ENCODE data around the gene SPNS1.

Gene SPNS1

DNA sequence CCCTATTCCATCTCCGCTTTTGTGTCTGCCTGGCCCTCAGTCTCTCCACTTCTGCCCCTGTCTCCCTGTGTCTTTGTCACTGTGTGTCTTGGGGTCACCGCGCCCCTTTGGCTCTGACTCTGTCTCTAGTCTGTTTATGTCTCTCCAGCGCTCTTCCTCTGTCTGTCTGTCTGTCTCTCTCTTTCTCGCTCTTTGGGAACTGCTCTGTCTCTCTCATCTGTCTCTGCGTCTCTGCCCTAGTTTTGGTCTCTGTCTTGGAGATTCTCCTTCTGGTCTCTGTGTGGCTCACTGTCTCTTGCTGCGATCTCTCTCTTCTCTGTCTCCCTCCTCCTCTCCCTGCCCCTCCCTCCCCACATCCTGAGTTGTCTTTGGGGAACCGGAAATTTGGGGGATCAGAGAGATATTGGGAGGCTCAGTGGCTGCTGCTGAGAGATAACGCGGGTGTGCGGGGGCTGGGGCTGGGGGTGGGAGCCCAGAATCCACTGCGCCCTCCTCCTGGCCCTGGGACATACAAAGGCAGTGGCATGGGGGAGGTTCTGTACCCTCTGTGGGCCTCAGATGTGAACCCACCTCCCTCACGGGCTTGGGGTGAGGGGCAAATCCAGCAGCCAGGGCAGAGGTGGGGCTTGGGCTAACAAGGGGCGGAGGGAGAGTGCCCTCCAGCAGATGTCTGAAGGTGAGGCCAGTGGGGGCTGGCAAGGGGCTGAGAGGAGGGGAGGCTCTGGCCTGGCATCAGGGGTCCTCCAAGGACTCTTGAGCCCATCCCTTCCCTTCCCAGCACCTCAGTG lies 34.7 kb downstream of the SPNS1 start:
- no peaks in the 10 kb centered on the region for H3K4me1 ChIP-seq (ENCODE audit: insufficient read depth, poor library complexity, severe bottlenecking)
- no peak for DNase-seq (ENCODE audit: low spot score)
- no peaks in the 10 kb centered on the region for H3K9me3 ChIP-seq (ENCODE audit: severe bottlenecking)
- TF ChIP-seq, protein P1, sequence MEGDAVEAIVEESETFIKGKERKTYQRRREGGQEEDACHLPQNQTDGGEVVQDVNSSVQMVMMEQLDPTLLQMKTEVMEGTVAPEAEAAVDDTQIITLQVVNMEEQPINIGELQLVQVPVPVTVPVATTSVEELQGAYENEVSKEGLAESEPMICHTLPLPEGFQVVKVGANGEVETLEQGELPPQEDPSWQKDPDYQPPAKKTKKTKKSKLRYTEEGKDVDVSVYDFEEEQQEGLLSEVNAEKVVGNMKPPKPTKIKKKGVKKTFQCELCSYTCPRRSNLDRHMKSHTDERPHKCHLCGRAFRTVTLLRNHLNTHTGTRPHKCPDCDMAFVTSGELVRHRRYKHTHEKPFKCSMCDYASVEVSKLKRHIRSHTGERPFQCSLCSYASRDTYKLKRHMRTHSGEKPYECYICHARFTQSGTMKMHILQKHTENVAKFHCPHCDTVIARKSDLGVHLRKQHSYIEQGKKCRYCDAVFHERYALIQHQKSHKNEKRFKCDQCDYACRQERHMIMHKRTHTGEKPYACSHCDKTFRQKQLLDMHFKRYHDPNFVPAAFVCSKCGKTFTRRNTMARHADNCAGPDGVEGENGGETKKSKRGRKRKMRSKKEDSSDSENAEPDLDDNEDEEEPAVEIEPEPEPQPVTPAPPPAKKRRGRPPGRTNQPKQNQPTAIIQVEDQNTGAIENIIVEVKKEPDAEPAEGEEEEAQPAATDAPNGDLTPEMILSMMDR (IDR thresholded peaks at IDR 0.05; ENCODE audit: poor library complexity, severe bottlenecking) = no peak
- H3K4me3 ChIP-seq (ENCODE audit: severe bottlenecking) = no peak overlapping the region
- ATAC-seq (ENCODE audit: low read depth) = no peak
- H3K27me3 ChIP-seq (ENCODE audit: insufficient read depth, poor library complexity, severe bottlenecking) = no peaks in the 10 kb centered on the region
- H3K27ac ChIP-seq (ENCODE audit: poor library complexity, severe bottlenecking) = no peak overlapping the region
- H3K36me3 ChIP-seq (ENCODE audit: low read depth) = no peaks in the 10 kb centered on the region

DNA sequence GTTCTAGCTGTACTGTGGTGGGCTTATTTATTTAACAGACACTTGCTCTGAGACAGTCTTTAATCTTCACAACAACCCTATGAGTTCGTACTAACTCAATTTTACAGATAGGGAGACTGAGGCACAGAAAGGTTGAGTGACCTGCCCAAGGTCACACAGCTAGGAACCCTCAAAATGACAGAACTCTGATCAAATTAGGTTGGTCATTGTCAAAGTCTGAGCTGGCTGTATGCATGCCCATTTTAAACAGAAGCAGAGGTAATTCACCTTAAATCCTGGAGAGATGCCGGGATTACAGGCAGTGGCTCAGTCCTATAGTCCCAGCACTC lies 35.2 kb downstream of the SPNS1 start:
- Histone ChIP-seq H3K9me3 (ENCODE audit: severe bottlenecking) (no peaks in the 10 kb centered on the region), H3K27ac (ENCODE audit: poor library complexity, severe bottlenecking) (no peak overlapping the region), H3K4me1 (ENCODE audit: insufficient read depth, poor library complexity, severe bottlenecking) (no peaks in the 10 kb centered on the region), H3K27me3 (ENCODE audit: insufficient read depth, poor library complexity, severe bottlenecking) (no peaks in the 10 kb centered on the region), H3K36me3 (ENCODE audit: low read depth) (no peaks in the 10 kb centered on the region), H3K4me3 (ENCODE audit: severe bottlenecking) (no peak overlapping the region)
- ATAC-seq (ENCODE audit: low read depth) (no peak), DNase-seq (ENCODE audit: low spot score) (no peak)
- TF ChIP-seq, protein P1 (IDR thresholded peaks at IDR 0.05; ENCODE audit: poor library complexity, severe bottlenecking) = no peak

GRCh38 chr16:29011112-29011511 lies 36.5 kb downstream of the SPNS1 start:
- Histone ChIP-seq H3K36me3 (ENCODE audit: low read depth) (no peaks in the 10 kb centered on the region), H3K27me3 (ENCODE audit: insufficient read depth, poor library complexity, severe bottlenecking) (no peaks in the 10 kb centered on the region), H3K27ac (ENCODE audit: poor library complexity, severe bottlenecking) (no peak overlapping the region), H3K4me1 (ENCODE audit: insufficient read depth, poor library complexity, severe bottlenecking) (no peaks in the 10 kb centered on the region), H3K9me3 (ENCODE audit: severe bottlenecking) (no peaks in the 10 kb centered on the region), H3K4me3 (ENCODE audit: severe bottlenecking) (no peak overlapping the region)
- DNase-seq (ENCODE audit: low spot score) (no peak), ATAC-seq (ENCODE audit: low read depth) (no peak)
- TF ChIP-seq, protein P1 (IDR thresholded peaks at IDR 0.05; ENCODE audit: poor library complexity, severe bottlenecking) = no peak

GRCh38 chr16:29011851-29012250 lies 37.3 kb downstream of the SPNS1 start:
- no peak overlapping the region for H3K27ac ChIP-seq (ENCODE audit: poor library complexity, severe bottlenecking)
- no peaks in the 10 kb centered on the region for H3K27me3 ChIP-seq (ENCODE audit: insufficient read depth, poor library complexity, severe bottlenecking)
- DNase-seq (ENCODE audit: low spot score) (no peak), ATAC-seq (ENCODE audit: low read depth) (no peak)
- H3K9me3 ChIP-seq (ENCODE audit: severe bottlenecking) = no peaks in the 10 kb centered on the region
- H3K36me3 ChIP-seq (ENCODE audit: low read depth) = no peaks in the 10 kb centered on the region
- H3K4me3 ChIP-seq (ENCODE audit: severe bottlenecking) = no peak overlapping the region
- H3K4me1 ChIP-seq (ENCODE audit: insufficient read depth, poor library complexity, severe bottlenecking) = no peaks in the 10 kb centered on the region
- TF ChIP-seq, protein P1 (IDR thresholded peaks at IDR 0.05; ENCODE audit: poor library complexity, severe bottlenecking) = no peak

DNA sequence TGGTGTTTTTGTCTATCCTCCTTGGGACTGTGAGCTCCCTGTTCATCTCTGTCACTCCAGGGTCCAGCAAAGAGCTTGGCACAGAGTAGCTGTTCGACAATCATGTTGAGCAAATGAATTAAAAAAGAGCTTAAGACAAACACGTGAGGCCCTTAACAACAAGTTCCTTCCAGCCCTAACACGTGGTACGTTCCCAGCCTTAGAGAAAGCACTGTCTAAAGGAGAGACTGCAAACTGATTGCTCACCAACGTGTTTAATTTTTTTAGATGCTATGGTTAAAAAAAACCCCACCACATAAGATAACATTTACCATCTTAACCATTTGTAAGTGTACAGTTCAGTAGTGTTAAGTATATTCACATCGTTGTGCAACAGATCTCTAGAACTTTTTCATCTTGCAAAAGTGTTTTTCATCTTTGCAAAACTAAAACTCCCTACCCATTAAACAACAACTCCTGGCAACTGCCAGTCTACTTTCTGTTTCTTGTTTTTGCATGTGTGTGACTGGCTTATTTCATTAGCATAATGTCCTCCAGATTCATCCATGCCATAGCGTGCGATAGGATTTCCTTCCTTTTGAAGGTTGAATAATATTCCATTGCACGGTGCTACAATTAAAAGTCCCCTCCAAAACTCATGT lies 38.5 kb downstream of the SPNS1 start:
- Histone ChIP-seq H3K9me3 (ENCODE audit: severe bottlenecking) (no peaks in the 10 kb centered on the region), H3K4me1 (ENCODE audit: insufficient read depth, poor library complexity, severe bottlenecking) (no peaks in the 10 kb centered on the region), H3K36me3 (ENCODE audit: low read depth) (no peaks in the 10 kb centered on the region), H3K4me3 (ENCODE audit: severe bottlenecking) (no peak overlapping the region), H3K27ac (ENCODE audit: poor library complexity, severe bottlenecking) (no peak overlapping the region), H3K27me3 (ENCODE audit: insufficient read depth, poor library complexity, severe bottlenecking) (no peaks in the 10 kb centered on the region)
- TF ChIP-seq, protein P1 (IDR thresholded peaks at IDR 0.05; ENCODE audit: poor library complexity, severe bottlenecking) = no peak
- ATAC-seq (ENCODE audit: low read depth) = no peak
- DNase-seq (ENCODE audit: low spot score) = no peak
